Measurements from ENCODE around the gene CA7.
A peak's percentile ranks its signal among the peaks of the same experiment; 100 is the strongest.

The CA7 gene

GRCh38 chr16:66844342-66845079 is at the start of gene CA7:
Gene CA7 (plus strand): TSS chr16:66844414. CDS start chr16:66844488, 74 bp downstream.
- no peak for DNase-seq (ENCODE audit: low read depth in 2 of 2)

- no peak for DNase-seq (ENCODE audit: low read depth in 2 of 2)
These were observed 46.1 kb upstream of the CA7 start for GRCh38 chr16:66798161-66798560.

- no peak for DNase-seq (ENCODE audit: low read depth in 2 of 2)
These were observed 43.4 kb upstream of the CA7 start for GRCh38 chr16:66800856-66801255.

- DNase-seq (ENCODE audit: low read depth in 2 of 2), result no peak
These were observed 42.7 kb upstream of the CA7 start, which contains the start of gene TERB1 for GRCh38 chr16:66801320-66802105. Gene TERB1 (minus strand): TSS chr16:66801584. CDS start chr16:66796798, 4,786 bp downstream.

GRCh38 chr16:66802159-66802558 is 42.1 kb upstream of the CA7 start:
- DNase-seq (ENCODE audit: low read depth in 2 of 2), result no peak

GRCh38 chr16:66809765-66810164 is 34.4 kb upstream of the CA7 start:
- no peak for DNase-seq (ENCODE audit: low read depth in 2 of 2)

- no peak for DNase-seq (ENCODE audit: low read depth in 2 of 2)
These were observed 33.8 kb upstream of the CA7 start for GRCh38 chr16:66810391-66810790.

- DNase-seq (ENCODE audit: low read depth in 2 of 2), result no peak
These were observed 33.2 kb upstream of the CA7 start for GRCh38 chr16:66811043-66811442.

GRCh38 chr16:66814734-66815133 is 29.5 kb upstream of the CA7 start:
- DNase-seq (ENCODE audit: low read depth in 2 of 2), result no peak

GRCh38 chr16:66824006-66824405 is 20.2 kb upstream of the CA7 start:
- no peak for DNase-seq (ENCODE audit: low read depth in 2 of 2)

GRCh38 chr16:66830422-66831404 is 13.5 kb upstream of the CA7 start, which contains the start of gene NAE1:
Gene NAE1 (minus strand): TSS chr16:66830976. CDS start chr16:66830899, 77 bp downstream.
- DNase-seq (ENCODE audit: low read depth in 2 of 2), result peak; percentile 83 to 89

- no peak for DNase-seq (ENCODE audit: low read depth in 2 of 2)
These were observed 12.0 kb upstream of the CA7 start for GRCh38 chr16:66832190-66832589.

- DNase-seq (ENCODE audit: low read depth in 2 of 2), result no peak
These were observed 11.4 kb upstream of the CA7 start for GRCh38 chr16:66832661-66833305.

GRCh38 chr16:66834746-66835145 is 9.5 kb upstream of the CA7 start:
- no peak for DNase-seq (ENCODE audit: low read depth in 2 of 2)

GRCh38 chr16:66840883-66841282 is 3.3 kb upstream of the CA7 start:
- DNase-seq (ENCODE audit: low read depth in 2 of 2), result no peak

GRCh38 chr16:66841366-66841765 is 2.8 kb upstream of the CA7 start:
- no peak for DNase-seq (ENCODE audit: low read depth in 2 of 2)

- no peak for DNase-seq (ENCODE audit: low read depth in 2 of 2)
These were observed 1.4 kb upstream of the CA7 start for GRCh38 chr16:66842765-66843164.

GRCh38 chr16:66843191-66843590 is 1.0 kb upstream of the CA7 start:
- no peak for DNase-seq (ENCODE audit: low read depth in 2 of 2)

GRCh38 chr16:66844009-66844341 is 239 bp upstream of the CA7 start:
- DNase-seq (ENCODE audit: low read depth in 2 of 2), result no peak

- DNase-seq (ENCODE audit: low read depth in 2 of 2), result no peak
These were observed 831 bp downstream of the CA7 start for GRCh38 chr16:66845080-66845410.

- no peak for DNase-seq (ENCODE audit: low read depth in 2 of 2)
These were observed 1.6 kb downstream of the CA7 start for GRCh38 chr16:66845791-66846221.
